ENCODE measurements around the gene SHROOM1. TPM values are rescaled to one million over a fixed set of nuclear protein-coding genes. Genes with fewer than 3 reads are reported as not detected.

The SHROOM1 gene
- total and polyA plus RNA-seq, 9 of the 15 experiments (the other 6 are each of a cell fraction or from before 2014, with no cell fraction given): 0.44 to 26.5 (median 11.9) TPM

- TF ChIP-seq ZNF318 (IDR thresholded peaks at IDR 0.05; ENCODE audit: borderline replicate concordance in 1 of 2, low read depth in 1 of 2) (no peak), ZHX1 (conservative IDR thresholded peaks at IDR 0.05; ENCODE audit: low read length) (no peak), SRSF3 (IDR thresholded peaks at IDR 0.05; ENCODE audit: insufficient read depth, low read length) (no peak), ZNF324 (CRISPR knock-in tag; IDR thresholded peaks at IDR 0.05) (no peak), POLR2G (IDR thresholded peaks at IDR 0.05; ENCODE audit: low read depth, low read length) (no peak), ZFP36 (IDR thresholded peaks at IDR 0.05; ENCODE audit: low read depth, low read length, partially characterized antibody) (no peak), KDM1A (IDR thresholded peaks at IDR 0.05) (no peak; a peak in 1 of 4 replicates), HDGF (IDR thresholded peaks at IDR 0.05) (no peak), MIER1 (IDR thresholded peaks at IDR 0.05; ENCODE audit: low read depth) (no peak), NBN (IDR thresholded peaks at IDR 0.05; ENCODE audit: low read depth) (peak; percentile 30; the same call in 1 of the 2 replicates), ARNT (IDR thresholded peaks at IDR 0.05) (no peak), ZNF609 (CRISPR knock-in tag; IDR thresholded peaks at IDR 0.05; ENCODE audit: borderline replicate concordance) (no peak)
These were observed 40.1 kb downstream of the SHROOM1 start (continued) for GRCh38 chr5:132790201-132790865.

All from K562 (cell line).